ENCODE data around the gene TBC1D20. TPM values are rescaled to one million over a fixed set of nuclear protein-coding genes. Genes with fewer than 3 reads are reported as not detected.
A peak's percentile ranks its signal among the peaks of the same experiment; 100 is the strongest.

TBC1D20 gene
- total and polyA plus RNA-seq, 8 donors, result 33.4 to 42.6 (median 35.9) TPM

- Histone ChIP-seq H3K9me3 (no peaks in the 10 kb centered on the region), H3K36me3 (peaks cover 0 to 50% of the 10 kb centered on the region in 2 donors), H3K4me1 (peaks cover 3 to 18% of the 10 kb centered on the region in 2 donors), H3K27ac (peak overlapping the region in 1 of 2 donors; percentile 49), H3K4me3 (no peak overlapping the region), H3K27me3 (no peaks in the 10 kb centered on the region)
- ATAC-seq (peak; percentile 93), DNase-seq (peak in 1 of 4 donors; percentile 83)
- TF ChIP-seq, protein P1, sequence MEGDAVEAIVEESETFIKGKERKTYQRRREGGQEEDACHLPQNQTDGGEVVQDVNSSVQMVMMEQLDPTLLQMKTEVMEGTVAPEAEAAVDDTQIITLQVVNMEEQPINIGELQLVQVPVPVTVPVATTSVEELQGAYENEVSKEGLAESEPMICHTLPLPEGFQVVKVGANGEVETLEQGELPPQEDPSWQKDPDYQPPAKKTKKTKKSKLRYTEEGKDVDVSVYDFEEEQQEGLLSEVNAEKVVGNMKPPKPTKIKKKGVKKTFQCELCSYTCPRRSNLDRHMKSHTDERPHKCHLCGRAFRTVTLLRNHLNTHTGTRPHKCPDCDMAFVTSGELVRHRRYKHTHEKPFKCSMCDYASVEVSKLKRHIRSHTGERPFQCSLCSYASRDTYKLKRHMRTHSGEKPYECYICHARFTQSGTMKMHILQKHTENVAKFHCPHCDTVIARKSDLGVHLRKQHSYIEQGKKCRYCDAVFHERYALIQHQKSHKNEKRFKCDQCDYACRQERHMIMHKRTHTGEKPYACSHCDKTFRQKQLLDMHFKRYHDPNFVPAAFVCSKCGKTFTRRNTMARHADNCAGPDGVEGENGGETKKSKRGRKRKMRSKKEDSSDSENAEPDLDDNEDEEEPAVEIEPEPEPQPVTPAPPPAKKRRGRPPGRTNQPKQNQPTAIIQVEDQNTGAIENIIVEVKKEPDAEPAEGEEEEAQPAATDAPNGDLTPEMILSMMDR (IDR thresholded peaks at IDR 0.05), result no peak
- intact Hi-C loops (cut with DNase I), result no loop called here
These were observed 46.5 kb downstream of the TBC1D20 start for GRCh38 chr20:415820-416322.

DNA sequence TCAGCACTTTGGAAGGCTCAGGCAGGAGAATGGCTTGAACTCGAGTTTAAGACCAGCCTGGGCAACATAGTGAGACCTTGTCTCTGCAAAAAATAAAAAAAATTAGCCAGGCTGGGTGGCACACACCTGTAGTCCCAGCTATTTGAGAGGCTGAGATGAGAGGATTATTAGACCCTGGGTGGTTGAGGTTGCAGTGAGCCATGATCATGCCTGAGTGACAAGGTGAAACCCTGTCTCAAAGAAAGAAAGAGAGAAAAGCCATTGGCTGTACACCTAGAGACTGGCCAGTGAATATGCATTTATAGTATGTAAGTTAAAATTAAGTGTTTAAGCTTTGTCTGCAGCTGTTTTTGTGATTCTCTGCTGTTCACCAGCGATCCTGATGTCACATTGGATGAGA is 48.2 kb downstream of the TBC1D20 start:
- intact Hi-C loops (cut with DNase I), result no loop called here
- H3K27me3 ChIP-seq, result no peaks in the 10 kb centered on the region
- H3K4me1 ChIP-seq, result peaks cover 10 to 33% of the 10 kb centered on the region in 2 donors
- TF ChIP-seq, protein P1 (IDR thresholded peaks at IDR 0.05), result no peak
- DNase-seq (no peak), ATAC-seq (no peak)
- H3K9me3 ChIP-seq, result no peaks in the 10 kb centered on the region
- H3K27ac ChIP-seq, result no peak overlapping the region
- H3K36me3 ChIP-seq, result peaks cover 0 to 41% of the 10 kb centered on the region in 2 donors
- no peak overlapping the region for H3K4me3 ChIP-seq

DNA sequence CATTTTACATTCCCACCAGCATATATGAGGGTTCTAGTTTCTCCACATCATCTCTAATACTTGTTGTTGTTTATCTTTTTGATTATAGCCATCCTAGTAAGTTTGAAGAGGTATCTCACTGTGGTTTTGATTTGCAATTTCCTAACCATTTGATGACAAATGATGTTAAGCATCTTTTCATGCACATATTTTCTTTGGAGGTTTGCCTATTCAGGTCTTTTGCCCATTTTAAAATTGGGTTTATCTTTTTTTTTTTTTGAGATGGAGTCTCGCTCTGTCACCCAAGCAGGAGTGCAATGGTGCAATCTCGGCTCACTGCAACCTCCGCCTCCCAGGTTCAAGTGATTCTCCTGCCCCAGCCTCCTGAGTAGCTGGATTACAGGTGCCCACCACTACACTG is 50.3 kb downstream of the TBC1D20 start:
- Histone ChIP-seq H3K4me3 (no peak overlapping the region), H3K9me3 (no peaks in the 10 kb centered on the region), H3K27ac (no peak overlapping the region), H3K27me3 (no peaks in the 10 kb centered on the region), H3K4me1 (peaks cover 13 to 43% of the 10 kb centered on the region in 2 donors), H3K36me3 (peaks cover 0 to 20% of the 10 kb centered on the region in 2 donors)
- TF ChIP-seq, protein P1 (IDR thresholded peaks at IDR 0.05), result no peak
- intact Hi-C loops (cut with DNase I), result no loop called here
- DNase-seq (no peak), ATAC-seq (no peak)

DNA sequence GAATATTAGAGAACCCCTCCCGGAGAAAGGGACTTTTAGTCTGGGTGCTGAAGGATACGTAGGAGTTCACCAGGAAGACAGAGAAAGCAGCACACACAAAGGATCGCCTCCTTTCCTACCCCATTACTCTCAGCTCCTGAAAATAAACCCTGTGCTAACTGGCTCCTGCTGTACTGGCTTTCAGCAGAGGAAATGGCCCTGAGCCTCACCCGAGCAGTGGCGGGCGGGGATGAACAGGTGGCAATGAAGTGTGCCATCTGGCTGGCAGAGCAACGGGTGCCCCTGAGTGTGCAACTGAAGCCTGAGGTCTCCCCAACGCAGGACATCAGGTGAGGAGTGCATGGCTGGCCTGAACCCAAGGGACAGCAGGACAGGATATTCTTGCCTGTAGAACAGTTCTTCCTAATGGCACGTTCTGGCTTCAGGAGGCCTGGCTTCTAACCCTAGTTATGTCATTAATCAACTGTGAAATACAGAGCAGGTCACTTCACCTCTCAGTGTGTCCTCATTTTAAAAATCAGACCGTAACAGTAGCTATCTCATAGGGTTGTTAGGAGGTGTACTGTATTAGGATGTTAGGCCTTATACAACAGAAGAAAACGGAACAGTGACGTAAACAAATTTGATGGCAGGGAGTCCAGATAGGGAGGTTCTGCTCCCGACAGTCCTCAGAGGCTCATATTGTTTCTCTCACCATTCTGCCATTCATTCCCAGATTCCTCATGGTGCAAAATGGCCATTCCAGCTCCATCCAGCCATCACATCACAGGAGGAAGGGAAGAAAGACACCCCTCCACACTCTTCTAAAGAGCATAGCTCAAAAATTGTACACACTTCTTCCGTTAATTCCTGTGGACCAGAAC is 52.4 kb downstream of the TBC1D20 start:
- ATAC-seq (no peak), DNase-seq (no peak)
- Histone ChIP-seq H3K36me3 (peaks cover 0 to 14% of the 10 kb centered on the region in 2 donors), H3K9me3 (no peaks in the 10 kb centered on the region), H3K4me3 (peak overlapping the region in 1 of 2 donors; percentile 80), H3K27me3 (no peaks in the 10 kb centered on the region), H3K4me1 (peaks cover 11 to 32% of the 10 kb centered on the region in 2 donors), H3K27ac (peak overlapping the region in 1 of 2 donors; percentile 19)
- intact Hi-C loops (cut with DNase I), result no loop called here
- TF ChIP-seq, protein P1 (IDR thresholded peaks at IDR 0.05), result no peak

Data from left lung (tissue), 10 donors.